OCI-LY7 (cell line): ENCODE measurements around the gene TST. TPM values are rescaled to one million over a fixed set of nuclear protein-coding genes. Genes with fewer than 3 reads are reported as not detected.

ENCODE experiments used
- BruUV-seq: library from RNA; stranded (reverse); fragments of 400-500 nt; replicated peaks from 2 replicates; lab custom pipeline; 2021; lab: Mats Ljungman, UMichigan
- CTCF ChIA-PET: fragments of 300-600 bp; sonication (Branson Sonifier 250); formaldehyde crosslinking; loops from one replicate; lab custom pipeline; 2022; ENCODE audit warnings: antibody characterized with exemption; ENCODE audit not compliant: unreplicated experiment; lab: Charles Lee
- POLR2A ChIA-PET: fragments of 300-600 bp; sonication (Branson Sonifier 250); formaldehyde crosslinking; loops from one replicate; lab custom pipeline; 2022; ENCODE audit warnings: antibody characterized with exemption; lab: Charles Lee
- DNase-seq: peaks from one replicate; pipeline ENCODE4 v3.0.0-alpha.2; 2015; ENCODE audit warnings: low spot score
- H2AFZ ChIP-seq: fragments of 200-600 bp; sonication (generic), shearing (Covaris generic); 2 replicates; pipeline ENCODE4 v1.6.1; 2014; ENCODE audit warnings: mild to moderate bottlenecking, antibody characterized with exemption, low read length, moderate library complexity
- H3K27ac ChIP-seq: fragments of 200-600 bp; sonication (generic); 2 replicates; pipeline ENCODE4 v1.5.1; 2014; ENCODE audit warnings: mixed run types, low read depth, mild to moderate bottlenecking, moderate library complexity, low read length, inconsistent platforms; ENCODE audit not compliant: poor library complexity, severe bottlenecking
- H3K36me3 ChIP-seq: fragments of 200-600 bp; sonication (generic); 2 replicates; pipeline ENCODE4 v1.6.1; 2014; ENCODE audit warnings: mild to moderate bottlenecking, antibody characterized with exemption, low read length, moderate library complexity, mixed read lengths; ENCODE audit not compliant: insufficient read depth
- H3K4me1 ChIP-seq: fragments of 200-600 bp; sonication (generic); 2 replicates; pipeline ENCODE4 v1.5.1; 2014; ENCODE audit warnings: mild to moderate bottlenecking, low read length; ENCODE audit not compliant: insufficient read depth, poor library complexity, severe bottlenecking
- H3K4me2 ChIP-seq: fragments of 200-600 bp; sonication (generic); 2 replicates; pipeline ENCODE4 v1.6.1; 2014; ENCODE audit warnings: mild to moderate bottlenecking, low read length
- H3K4me3 ChIP-seq: fragments of 200-600 bp; sonication (generic); 2 replicates; pipeline ENCODE4 v1.5.1; 2014; ENCODE audit warnings: mild to moderate bottlenecking, low read depth, low read length; ENCODE audit not compliant: poor library complexity, severe bottlenecking
- H3K79me2 ChIP-seq: fragments of 200-600 bp; sonication (generic); 2 replicates; pipeline ENCODE4 v1.6.1; 2016; ENCODE audit warnings: low read depth, mild to moderate bottlenecking, low read length, moderate library complexity, mixed read lengths; ENCODE audit not compliant: insufficient read depth
- H3K9me2 ChIP-seq: fragments of 200-600 bp; sonication (generic); 2 replicates; pipeline ENCODE4 v1.6.1; 2016; ENCODE audit warnings: mild to moderate bottlenecking, low read length, mixed read lengths; ENCODE audit not compliant: insufficient read depth
- H3K9me3 ChIP-seq: fragments of 200-600 bp; sonication (generic); 2 replicates; pipeline ENCODE4 v1.6.1; 2014; ENCODE audit warnings: mild to moderate bottlenecking, mixed run types, low read length, mixed read lengths
- H4K20me1 ChIP-seq: fragments of 200-600 bp; sonication (generic); 2 replicates; pipeline ENCODE4 v1.6.1; 2014; ENCODE audit warnings: mild to moderate bottlenecking, antibody characterized with exemption, low read length, moderate library complexity, mixed read lengths; ENCODE audit not compliant: insufficient read depth
- CTCF ChIP-seq: fragments of 200-600 bp; sonication (generic); conservative IDR thresholded peaks from 2 replicates; pipeline ENCODE4 v1.5.1; 2014; ENCODE audit warnings: mild to moderate bottlenecking, antibody characterized with exemption, low read length, moderate library complexity, mixed read lengths
- EZH2phosphoT487 ChIP-seq: fragments of 200-600 bp; sonication (generic); IDR thresholded peaks from 2 replicates; pipeline ENCODE4 v1.6.1; 2018; ENCODE audit warnings: low read depth, borderline replicate concordance, mild to moderate bottlenecking, mixed run types, antibody characterized with exemption, low read length, moderate library complexity, mixed read lengths
- intact Hi-C: fragments of 100-400 bp; cut with micrococcal nuclease; formaldehyde crosslinking; loops from one replicate; pipeline ENCODE4 v1.10.0; 2022; ENCODE audit not compliant: unreplicated experiment
- total RNA-seq, 2 experiments: library from RNA; depleted of rRNA in 1 of 2; stranded (reverse); fragments of >200 nt in 1 of 2; shearing (Covaris generic) in 1 of 2; gene quantifications; 2 replicates each; pipeline ENCODE4 v1.2.3, GENCODE V29; 2014 to 2022

The TST gene
- total RNA-seq, 2 experiments from 2014 or later, result 36.0 to 41.5 TPM

GRCh38 chr22:37010976-37011375 lies 8.3 kb downstream of the TST start:
- no peak for TF ChIP-seq EZH2phosphoT487
- TF ChIP-seq CTCF, result no peak
- Histone ChIP-seq H3K9me3 (no peaks in the 10 kb centered on the region), H2AFZ (no peak overlapping the region), H3K4me1 (no peaks in the 10 kb centered on the region), H3K9me2 (no peaks in the 10 kb centered on the region), H4K20me1 (no peaks in the 10 kb centered on the region), H3K79me2 (no peaks in the 10 kb centered on the region), H3K4me2 (no peak overlapping the region), H3K27ac (no peak overlapping the region), H3K36me3 (no peaks in the 10 kb centered on the region), H3K4me3 (no peak overlapping the region)
- POLR2A ChIA-PET, result no interaction called here
- DNase-seq, result no peak
- CTCF ChIA-PET, result no interaction called here
- no TSS peak for BruUV-seq
- intact Hi-C loops, result no loop called here

DNA sequence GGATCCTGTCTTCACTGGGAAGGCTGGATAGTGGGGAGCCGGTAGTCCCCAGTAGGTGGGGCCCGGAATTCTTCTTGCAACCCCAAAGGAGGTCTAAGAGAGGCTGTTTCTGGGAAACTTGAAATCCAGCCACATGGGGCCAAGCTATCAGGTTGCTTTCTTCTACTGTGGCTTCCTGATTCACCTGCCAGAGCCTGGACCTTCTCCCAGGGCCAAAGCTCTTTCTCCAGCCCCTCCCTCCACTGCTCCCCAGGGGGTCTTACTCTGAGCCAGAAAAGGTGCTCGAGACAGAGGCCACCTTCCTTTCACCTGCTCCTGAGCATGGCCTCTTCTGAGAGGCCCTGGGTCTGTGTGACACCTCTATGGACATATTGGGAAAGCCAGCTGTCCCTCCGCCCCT lies 9.1 kb downstream of the TST start:
- H3K9me2 ChIP-seq, result no peaks in the 10 kb centered on the region
- TF ChIP-seq CTCF (no peak), EZH2phosphoT487 (no peak)
- POLR2A ChIA-PET, result no interaction called here
- no peaks in the 10 kb centered on the region for H3K4me1 ChIP-seq
- H3K79me2 ChIP-seq, result no peaks in the 10 kb centered on the region
- H3K9me3 ChIP-seq, result no peaks in the 10 kb centered on the region
- no peaks in the 10 kb centered on the region for H4K20me1 ChIP-seq
- H3K36me3 ChIP-seq, result no peaks in the 10 kb centered on the region
- no peak overlapping the region for H2AFZ ChIP-seq
- no TSS peak for BruUV-seq
- CTCF ChIA-PET, result no interaction called here
- no peak overlapping the region for H3K27ac ChIP-seq
- no peak overlapping the region for H3K4me2 ChIP-seq
- DNase-seq, result no peak
- intact Hi-C loops, result no loop called here
- no peak overlapping the region for H3K4me3 ChIP-seq

GRCh38 chr22:37009490-37009889 lies 9.8 kb downstream of the TST start:
- no peak overlapping the region for H3K4me2 ChIP-seq
- H3K9me3 ChIP-seq, result no peaks in the 10 kb centered on the region
- H2AFZ ChIP-seq, result no peak overlapping the region
- no peaks in the 10 kb centered on the region for H3K4me1 ChIP-seq
- TF ChIP-seq CTCF, result no peak
- no peak for TF ChIP-seq EZH2phosphoT487
- H3K36me3 ChIP-seq, result no peaks in the 10 kb centered on the region
- POLR2A ChIA-PET, result interaction anchor here (0.6 kb wide), 1 partner anchor 11 kb away, joined by 3 read pairs; no protein-coding TSS in a partner anchor
- H3K79me2 ChIP-seq, result no peaks in the 10 kb centered on the region
- no peak for DNase-seq
- no peak overlapping the region for H3K4me3 ChIP-seq
- intact Hi-C loops, result no loop called here
- CTCF ChIA-PET, result no interaction called here
- BruUV-seq, result no TSS peak
- H3K27ac ChIP-seq, result no peak overlapping the region
- no peaks in the 10 kb centered on the region for H4K20me1 ChIP-seq
- H3K9me2 ChIP-seq, result no peaks in the 10 kb centered on the region
